ENCODE measurements around the gene TMEM129.
A peak's percentile ranks its signal among the peaks of the same experiment; 100 is the strongest.

TMEM129 gene

GRCh38 chr4:1721003-1721665, at the start of gene TMEM129, which contains the start of gene TACC3:
Gene TMEM129 (minus strand): TSS chr4:1721323. CDS start chr4:1720837, 486 bp downstream.
Gene TACC3 (plus strand): TSS chr4:1721521. CDS start chr4:1723422, 1,901 bp downstream.
- DNase-seq (ENCODE audit: low read depth), result peak; percentile 84

GRCh38 chr4:1770791-1771231, 49.7 kb upstream of the TMEM129 start:
- no peak for DNase-seq (ENCODE audit: low read depth)

GRCh38 chr4:1770245-1770644, 49.1 kb upstream of the TMEM129 start:
- no peak for DNase-seq (ENCODE audit: low read depth)

- DNase-seq (ENCODE audit: low read depth), result no peak
Observed at GRCh38 chr4:1769692-1770091, 48.6 kb upstream of the TMEM129 start.

GRCh38 chr4:1768367-1769034, 47.4 kb upstream of the TMEM129 start:
- DNase-seq (ENCODE audit: low read depth), result no peak

GRCh38 chr4:1767770-1768366, 46.7 kb upstream of the TMEM129 start:
- no peak for DNase-seq (ENCODE audit: low read depth)

- no peak for DNase-seq (ENCODE audit: low read depth)
Observed at GRCh38 chr4:1767061-1767769, 46.1 kb upstream of the TMEM129 start.

- no peak for DNase-seq (ENCODE audit: low read depth)
Observed at GRCh38 chr4:1766106-1767060, 45.3 kb upstream of the TMEM129 start.

GRCh38 chr4:1765409-1766072, 44.4 kb upstream of the TMEM129 start:
- DNase-seq (ENCODE audit: low read depth), result no peak

- no peak for DNase-seq (ENCODE audit: low read depth)
Observed at GRCh38 chr4:1764670-1765069, 43.5 kb upstream of the TMEM129 start.

GRCh38 chr4:1763550-1764080, 42.5 kb upstream of the TMEM129 start:
- DNase-seq (ENCODE audit: low read depth), result no peak

GRCh38 chr4:1763070-1763549, 42.0 kb upstream of the TMEM129 start:
- DNase-seq (ENCODE audit: low read depth), result no peak

- DNase-seq (ENCODE audit: low read depth), result no peak
Observed at GRCh38 chr4:1762264-1763010, 41.3 kb upstream of the TMEM129 start.

- DNase-seq (ENCODE audit: low read depth), result no peak
Observed at GRCh38 chr4:1761130-1761689, 40.1 kb upstream of the TMEM129 start.

GRCh38 chr4:1760521-1761071, 39.5 kb upstream of the TMEM129 start:
- DNase-seq (ENCODE audit: low read depth), result no peak

GRCh38 chr4:1759818-1760223, 38.7 kb upstream of the TMEM129 start:
- no peak for DNase-seq (ENCODE audit: low read depth)

GRCh38 chr4:1759170-1759817, 38.2 kb upstream of the TMEM129 start:
- no peak for DNase-seq (ENCODE audit: low read depth)

GRCh38 chr4:1758306-1759121, 37.4 kb upstream of the TMEM129 start:
- DNase-seq (ENCODE audit: low read depth), result no peak

Data from stimulated activated CD8-positive, alpha-beta memory T cell treated with anti-CD3 and anti-CD28 coated beads, Interleukin-15, amount 100 ng/mL, for 1 hour (primary cell).